Measurements from ENCODE around the gene ACAD11. TPM values are rescaled to one million over a fixed set of nuclear protein-coding genes. Genes with fewer than 3 reads are reported as not detected.

Gene ACAD11
- total RNA-seq, 1 experiment from 2014 or later, result 6.4 TPM

- no peak overlapping the region for H3K4me3 ChIP-seq
Measured at GRCh38 chr3:132530624-132531023, 129.0 kb downstream of the ACAD11 start.

GRCh38 chr3:132522353-132522752, 137.3 kb downstream of the ACAD11 start:
- no peak for DNase-seq (ENCODE audit: low read depth in 1 of 2, low spot score in 2 of 2)
- Histone ChIP-seq H3K9me3 (replicated peaks) (no peaks in the 10 kb centered on the region), H3K4me3 (no peak overlapping the region), H3K4me1 (replicated peaks) (no peaks in the 10 kb centered on the region), H3K27ac (no peak overlapping the region), H3K36me3 (peaks cover 86% of the 10 kb centered on the region), H3K27me3 (replicated peaks) (no peaks in the 10 kb centered on the region)

More at GRCh38 chr3:132530624-132531023, 129.0 kb downstream of the ACAD11 start:
- Histone ChIP-seq H3K4me1 (replicated peaks) (no peaks in the 10 kb centered on the region), H3K9me3 (replicated peaks) (no peaks in the 10 kb centered on the region), H3K27ac (no peak overlapping the region), H3K27me3 (replicated peaks) (no peaks in the 10 kb centered on the region), H3K36me3 (peaks cover 65% of the 10 kb centered on the region)
- no peak for DNase-seq (ENCODE audit: low read depth in 1 of 2, low spot score in 2 of 2)

GRCh38 chr3:132521901-132522300, 137.7 kb downstream of the ACAD11 start:
- H3K4me3 ChIP-seq, result no peak overlapping the region
- H3K27ac ChIP-seq, result no peak overlapping the region
- no peaks in the 10 kb centered on the region for H3K9me3 ChIP-seq (replicated peaks)
- no peaks in the 10 kb centered on the region for H3K27me3 ChIP-seq (replicated peaks)
- no peak for DNase-seq (ENCODE audit: low read depth in 1 of 2, low spot score in 2 of 2)
- no peaks in the 10 kb centered on the region for H3K4me1 ChIP-seq (replicated peaks)
- H3K36me3 ChIP-seq, result peaks cover 88% of the 10 kb centered on the region

- Histone ChIP-seq H3K4me3 (no peak overlapping the region), H3K27ac (no peak overlapping the region), H3K9me3 (replicated peaks) (no peaks in the 10 kb centered on the region), H3K36me3 (peaks cover 89% of the 10 kb centered on the region), H3K27me3 (replicated peaks) (no peaks in the 10 kb centered on the region), H3K4me1 (replicated peaks) (no peaks in the 10 kb centered on the region)
- DNase-seq (ENCODE audit: low read depth in 1 of 2, low spot score in 2 of 2), result no peak
Measured at GRCh38 chr3:132519914-132520313, 139.7 kb downstream of the ACAD11 start.

- Histone ChIP-seq H3K36me3 (peaks cover 89% of the 10 kb centered on the region), H3K4me1 (replicated peaks) (no peaks in the 10 kb centered on the region), H3K9me3 (replicated peaks) (no peaks in the 10 kb centered on the region), H3K27ac (no peak overlapping the region), H3K4me3 (no peak overlapping the region), H3K27me3 (replicated peaks) (no peaks in the 10 kb centered on the region)
- no peak for DNase-seq (ENCODE audit: low read depth in 1 of 2, low spot score in 2 of 2)
Measured at GRCh38 chr3:132517311-132517710, 142.3 kb downstream of the ACAD11 start.

- peaks cover 88% of the 10 kb centered on the region for H3K36me3 ChIP-seq
- H3K27me3 ChIP-seq (replicated peaks), result no peaks in the 10 kb centered on the region
- no peaks in the 10 kb centered on the region for H3K4me1 ChIP-seq (replicated peaks)
- H3K27ac ChIP-seq, result no peak overlapping the region
- no peaks in the 10 kb centered on the region for H3K9me3 ChIP-seq (replicated peaks)
- H3K4me3 ChIP-seq, result no peak overlapping the region
- DNase-seq (ENCODE audit: low read depth in 1 of 2, low spot score in 2 of 2), result no peak
Measured at GRCh38 chr3:132513057-132513456, 146.6 kb downstream of the ACAD11 start.

GRCh38 chr3:132509506-132509905, 150.1 kb downstream of the ACAD11 start:
- H3K4me1 ChIP-seq (replicated peaks), result no peaks in the 10 kb centered on the region; the same call in 1 of the 2 replicates
- no peak for DNase-seq (ENCODE audit: low read depth in 1 of 2, low spot score in 2 of 2)
- no peaks in the 10 kb centered on the region for H3K27me3 ChIP-seq (replicated peaks)
- no peaks in the 10 kb centered on the region for H3K9me3 ChIP-seq (replicated peaks)
- H3K4me3 ChIP-seq, result no peak overlapping the region
- peaks cover 83% of the 10 kb centered on the region for H3K36me3 ChIP-seq
- H3K27ac ChIP-seq, result no peak overlapping the region

- Histone ChIP-seq H3K9me3 (replicated peaks) (no peaks in the 10 kb centered on the region), H3K4me1 (replicated peaks) (no peaks in the 10 kb centered on the region; the same call in 1 of the 2 replicates), H3K27me3 (replicated peaks) (no peaks in the 10 kb centered on the region), H3K4me3 (no peak overlapping the region), H3K27ac (no peak overlapping the region), H3K36me3 (peaks cover 79% of the 10 kb centered on the region)
- no peak for DNase-seq (ENCODE audit: low read depth in 1 of 2, low spot score in 2 of 2)
Measured at GRCh38 chr3:132509096-132509495, 150.5 kb downstream of the ACAD11 start.

Other genes with a start within 250 kb of the ACAD11 start
- 28.2 and 43.2 TPM in 2 replicates for gene DNAJC13, start 242.3 kb downstream of the ACAD11 start, total RNA-seq (2014; rRNA removed; shearing (Covaris generic))
- gene ACKR4, start 62.5 kb downstream of the ACAD11 start, total RNA-seq (2014; rRNA removed; shearing (Covaris generic)), result 0.18 TPM in 1 of 2 replicates, not detected in the other
- 45.0 and 58.7 TPM in 2 replicates for gene UBA5, start 520 bp upstream of the ACAD11 start, total RNA-seq (2014; rRNA removed; shearing (Covaris generic))
- gene NPHP3, start 62.6 kb upstream of the ACAD11 start, total RNA-seq (2014; rRNA removed; shearing (Covaris generic)), result 25.8 and 35.4 TPM in 2 replicates

All from SJSA1 (cell line).